H9 (cell line): Measurements from ENCODE around the gene SDK1. TPM values are rescaled to one million over a fixed set of nuclear protein-coding genes. Genes with fewer than 3 reads are reported as not detected.

ENCODE experiments used
- DNase-seq: peaks from one replicate; pipeline ENCODE4 v3.0.0-alpha.2; 2017
- H2AFZ ChIP-seq: one replicate; pipeline ENCODE4 v1.6.1; 2013; ENCODE audit warnings: mild to moderate bottlenecking, low read length, control low read depth, moderate library complexity
- H2AK5ac ChIP-seq: 2 replicates; pipeline ENCODE4 v1.6.1; 2013; ENCODE audit warnings: low read length, control low read depth, mixed read lengths; ENCODE audit not compliant: insufficient read length
- H2BK120ac ChIP-seq: one replicate; pipeline ENCODE4 v1.6.1; 2013; ENCODE audit warnings: low read depth, mild to moderate bottlenecking, low read length, control low read depth, inconsistent platforms; ENCODE audit not compliant: poor library complexity, severe bottlenecking
- H2BK12ac ChIP-seq: 2 replicates; pipeline ENCODE4 v1.6.1; 2013; ENCODE audit warnings: low read length, control low read depth, mixed read lengths, low read depth; ENCODE audit not compliant: insufficient read length
- H2BK15ac ChIP-seq: 2 replicates; pipeline ENCODE4 v1.6.1; 2013; ENCODE audit warnings: low read depth, low read length, control low read depth
- H2BK20ac ChIP-seq: one replicate; pipeline ENCODE4 v1.6.1; 2013; ENCODE audit warnings: low read depth, mild to moderate bottlenecking, low read length, control low read depth, inconsistent platforms; ENCODE audit not compliant: poor library complexity, severe bottlenecking
- H2BK5ac ChIP-seq: 2 replicates; pipeline ENCODE4 v1.6.1; 2013; ENCODE audit warnings: low read length, control low read depth, mixed read lengths; ENCODE audit not compliant: insufficient read length
- H3K14ac ChIP-seq: 2 replicates; pipeline ENCODE4 v1.6.1; 2013; ENCODE audit warnings: low read length, control low read depth; ENCODE audit not compliant: insufficient read depth
- H3K18ac ChIP-seq: 2 replicates; pipeline ENCODE4 v1.6.1; 2013; ENCODE audit warnings: low read depth, mild to moderate bottlenecking, mixed read lengths, low read length, control low read depth; ENCODE audit not compliant: insufficient read length
- H3K23ac ChIP-seq: 2 replicates; pipeline ENCODE4 v1.6.1; 2013; ENCODE audit warnings: low read length, control low read depth, mixed read lengths, low read depth; ENCODE audit not compliant: insufficient read length
- H3K23me2 ChIP-seq: 2 replicates; pipeline ENCODE4 v1.6.1; 2013; ENCODE audit warnings: low read depth, mild to moderate bottlenecking, mixed read lengths, low read length, control low read depth; ENCODE audit not compliant: insufficient read length, poor library complexity, severe bottlenecking
- H3K27ac ChIP-seq: 2 replicates; pipeline ENCODE4 v1.5.1; 2013; ENCODE audit warnings: low read length, control low read depth, mixed read lengths, low read depth; ENCODE audit not compliant: insufficient read length
- H3K27me3 ChIP-seq: 2 replicates; pipeline ENCODE4 v1.6.1; 2013; ENCODE audit warnings: low read length, control low read depth, inconsistent platforms; ENCODE audit not compliant: insufficient read depth
- H3K4ac ChIP-seq: 2 replicates; pipeline ENCODE4 v1.6.1; 2013; ENCODE audit warnings: low read depth, mild to moderate bottlenecking, control low read depth, inconsistent platforms, low read length, moderate library complexity
- H3K4me1 ChIP-seq: 2 replicates; pipeline ENCODE4 v1.6.1; 2013; ENCODE audit warnings: low read length, control low read depth, inconsistent platforms; ENCODE audit not compliant: insufficient read depth
- H3K4me2 ChIP-seq: 2 replicates; pipeline ENCODE4 v1.6.1; 2013; ENCODE audit warnings: low read length, control low read depth, mixed read lengths; ENCODE audit not compliant: insufficient read length, insufficient read depth
- H3K56ac ChIP-seq: 2 replicates; pipeline ENCODE4 v1.6.1; 2013; ENCODE audit warnings: low read depth, mild to moderate bottlenecking, mixed read lengths, low read length, control low read depth; ENCODE audit not compliant: insufficient read length
- H3K79me1 ChIP-seq: 2 replicates; pipeline ENCODE4 v1.6.1; 2013; ENCODE audit warnings: low read depth, mild to moderate bottlenecking, moderate library complexity, low read length, control low read depth, inconsistent platforms; ENCODE audit not compliant: insufficient read depth, poor library complexity, severe bottlenecking
- H3K79me2 ChIP-seq: 2 replicates; pipeline ENCODE4 v1.6.1; 2013; ENCODE audit warnings: low read length, control low read depth, inconsistent platforms; ENCODE audit not compliant: insufficient read depth
- H3K9ac ChIP-seq: 2 replicates; pipeline ENCODE4 v1.6.1; 2013; ENCODE audit warnings: low read length, control low read depth, mixed read lengths; ENCODE audit not compliant: insufficient read length; ENCODE audit errors: extremely low read depth
- H3K9me3 ChIP-seq: one replicate; pipeline ENCODE4 v1.6.1; 2013; ENCODE audit warnings: low read depth, low read length, inconsistent platforms; ENCODE audit not compliant: control insufficient read depth
- H3T11ph ChIP-seq: one replicate; pipeline ENCODE4 v1.6.1; 2013; ENCODE audit warnings: mild to moderate bottlenecking, low read length, control low read depth, inconsistent platforms
- H4K20me1 ChIP-seq: one replicate; pipeline ENCODE4 v1.6.1; 2013; ENCODE audit not compliant: control insufficient read depth, insufficient read length, insufficient read depth
- H4K5ac ChIP-seq: 2 replicates; pipeline ENCODE4 v1.6.1; 2013; ENCODE audit warnings: low read depth, mild to moderate bottlenecking, mixed read lengths, low read length, control low read depth; ENCODE audit not compliant: insufficient read length
- H4K8ac ChIP-seq: replicated peaks from 2 replicates; pipeline ENCODE4 v1.6.1; 2013; ENCODE audit warnings: low read length, control low read depth, mixed read lengths, low read depth; ENCODE audit not compliant: insufficient read length
- H4K91ac ChIP-seq: 2 replicates; pipeline ENCODE4 v1.6.1; 2013; ENCODE audit warnings: low read depth, mild to moderate bottlenecking, moderate library complexity, mixed read lengths, low read length, control low read depth; ENCODE audit not compliant: insufficient read length
- H3K27ac Mint-ChIP-seq, 3 experiments: 2 replicates in 2 of 3; 3 replicates in 1 of 3; pipeline ENCODE4 v1.8.0; 2020 to 2021; ENCODE audit warnings: mixed read lengths in 3 of 3, mild to moderate bottlenecking in 1 of 3, moderate library complexity in 1 of 3
- H3K27me3 Mint-ChIP-seq: 2 replicates; pipeline ENCODE4 v1.8.0; 2021; ENCODE audit warnings: low read depth, mild to moderate bottlenecking, moderate library complexity, mixed read lengths
- H3K36me3 Mint-ChIP-seq, 3 experiments: 2 replicates in 2 of 3; 3 replicates in 1 of 3; pipeline ENCODE4 v1.8.0; 2020 to 2021; ENCODE audit warnings: low read depth in 3 of 3, mixed read lengths in 3 of 3; ENCODE audit not compliant: insufficient read depth in 1 of 3
- H3K4me1 Mint-ChIP-seq, 2 experiments: 2 replicates each; pipeline ENCODE4 v1.8.0; 2020; ENCODE audit warnings: mixed read lengths in 2 of 2
- H3K4me3 Mint-ChIP-seq, 2 experiments: 2 replicates in 1 of 2; 3 replicates in 1 of 2; pipeline ENCODE4 v1.8.0; 2020 to 2021; ENCODE audit warnings: mild to moderate bottlenecking in 2 of 2, mixed read lengths in 2 of 2, moderate library complexity in 1 of 2
- H3K9me3 Mint-ChIP-seq, 2 experiments: 2 replicates in 1 of 2; 3 replicates in 1 of 2; pipeline ENCODE4 v1.8.0; 2020; ENCODE audit warnings: mild to moderate bottlenecking in 2 of 2, mixed read lengths in 2 of 2, moderate library complexity in 1 of 2
- CTCF ChIP-seq: fragments of 200-600 bp; sonication (generic); conservative IDR thresholded peaks from 3 replicates; pipeline ENCODE4 v1.8.0; 2021; ENCODE audit warnings: antibody characterized with exemption, mild to moderate bottlenecking
- WGBS: extraction: QIAGEN DNeasy Blood & Tissue Kit; methylation state at CpG from one replicate; pipeline ENCODE4 v1.1.7; 2013; ENCODE audit warnings: missing lambda C conversion rate, low lambda C conversion rate, mixed read lengths; ENCODE audit not compliant: insufficient read length; ENCODE audit errors: extremely low coverage; 5-methylcytosine and 5-hydroxymethylcytosine counted together
- total RNA-seq: library from RNA; stranded (reverse); gene quantifications from 2 replicates; pipeline ENCODE4 v1.2.1, GENCODE V29; 2021

SDK1 gene
- total RNA-seq, 1 experiment from 2014 or later: 8.7 TPM

GRCh38 chr7:4178916-4179687 is 878.0 kb downstream of the SDK1 start:
- Histone ChIP-seq H3K18ac (no peak overlapping the region), H4K91ac (no peak overlapping the region), H2BK5ac (no peak overlapping the region), H2BK120ac (no peak overlapping the region), H3K14ac (no peak overlapping the region), H2BK12ac (no peak overlapping the region), H3K23me2 (no peaks in the 10 kb centered on the region), H3K27ac (no peak overlapping the region), H2AFZ (no peak overlapping the region), H3K79me2 (no peaks in the 10 kb centered on the region), H3K9ac (no peak overlapping the region), H2BK20ac (no peak overlapping the region), H3K4ac (no peak overlapping the region), H4K20me1 (no peaks in the 10 kb centered on the region), H3K9me3 (no peaks in the 10 kb centered on the region), H3K79me1 (no peaks in the 10 kb centered on the region), H3K4me1 (no peaks in the 10 kb centered on the region), H3K4me2 (no peak overlapping the region), H3T11ph (no peak overlapping the region), H3K23ac (no peak overlapping the region), H2BK15ac (no peak overlapping the region), H4K8ac (no peak overlapping the region), H3K27me3 (no peaks in the 10 kb centered on the region), H3K56ac (no peak overlapping the region), H4K5ac (no peak overlapping the region), H2AK5ac (no peak overlapping the region)
- Mint-ChIP-seq H3K4me1 (peaks cover 5 to 11% of the 10 kb centered on the region in 2 experiments; a peak in 2 of 4 replicates), H3K27ac (no peak overlapping the region), H3K4me3 (no peak overlapping the region; a peak in 1 of 5 replicates), H3K36me3 (peaks cover 7 to 17% (median 8%) of the 10 kb centered on the region in 3 experiments), H3K9me3 (peaks cover 12 to 22% of the 10 kb centered on the region in 2 experiments; a peak in 4 of 5 replicates), H3K27me3 (no peaks in the 10 kb centered on the region; the same call in 1 of the 2 replicates)
- no CpG with 5 or more reads among the region's 23 CpGs for WGBS
- no peak for TF ChIP-seq CTCF
- DNase-seq: no peak
